Lower leg skin (tissue), 3 donors: Measurements from ENCODE around the gene NMNAT3.

Experiments used
- CTCF ChIP-seq, 3 donors: fragments of 450-650 bp; IDR thresholded peaks; one replicate each; pipeline ENCODE4 v1.5.1; 2016; ENCODE audit warnings: antibody characterized with exemption in 3 of 3, mild to moderate bottlenecking in 3 of 3, moderate library complexity in 2 of 3
- POLR2A ChIP-seq, 2 donors: fragments of 450-650 bp; IDR thresholded peaks; one replicate each; pipeline ENCODE4 v1.6.1; 2016 to 2017; ENCODE audit warnings: antibody characterized with exemption in 2 of 2, mild to moderate bottlenecking in 1 of 2, moderate library complexity in 1 of 2

- no peak for TF ChIP-seq CTCF (IDR thresholded peaks at IDR 0.05)
- TF ChIP-seq POLR2A (IDR thresholded peaks at IDR 0.05): no peak
Observed at GRCh38 chr3:139557041-139557440, 120.7 kb downstream of the NMNAT3 start.
